ENCODE results near the gene ZNF318.

ZNF318 gene

GRCh38 chr6:43302126-43302525, 67.3 kb downstream of the ZNF318 start:
- no peak for DNase-seq (ENCODE audit: low read depth in 2 of 2)

GRCh38 chr6:43301081-43301870, 68.2 kb downstream of the ZNF318 start:
- no peak for DNase-seq (ENCODE audit: low read depth in 2 of 2)

- DNase-seq (ENCODE audit: low read depth in 2 of 2), result no peak
Observed at GRCh38 chr6:43299338-43300293, 69.8 kb downstream of the ZNF318 start.

GRCh38 chr6:43298565-43299337, 70.7 kb downstream of the ZNF318 start:
- DNase-seq (ENCODE audit: low read depth in 2 of 2), result no peak

GRCh38 chr6:43297644-43298564, 71.5 kb downstream of the ZNF318 start, which contains the start of gene SLC22A7:
TSS of gene SLC22A7 (plus strand) at chr6:43298260. CDS start at chr6:43298359, 99 bp downstream.
- no peak for DNase-seq (ENCODE audit: low read depth in 2 of 2)

GRCh38 chr6:43296780-43297497, 72.5 kb downstream of the ZNF318 start:
- DNase-seq (ENCODE audit: low read depth in 2 of 2), result no peak

GRCh38 chr6:43295456-43295855, 74.0 kb downstream of the ZNF318 start:
- DNase-seq (ENCODE audit: low read depth in 2 of 2), result no peak

- DNase-seq (ENCODE audit: low read depth in 2 of 2), result no peak
Observed at GRCh38 chr6:43294536-43294935, 74.9 kb downstream of the ZNF318 start.

- DNase-seq (ENCODE audit: low read depth in 2 of 2), result no peak
Observed at GRCh38 chr6:43293698-43294097, 75.7 kb downstream of the ZNF318 start.

- DNase-seq (ENCODE audit: low read depth in 2 of 2), result no peak
Observed at GRCh38 chr6:43292763-43293318, 76.6 kb downstream of the ZNF318 start.

GRCh38 chr6:43292341-43292740, 77.1 kb downstream of the ZNF318 start:
- DNase-seq (ENCODE audit: low read depth in 2 of 2), result no peak

GRCh38 chr6:43291708-43292107, 77.7 kb downstream of the ZNF318 start:
- DNase-seq (ENCODE audit: low read depth in 2 of 2), result no peak

- DNase-seq (ENCODE audit: low read depth in 2 of 2), result no peak
Observed at GRCh38 chr6:43290905-43291355, 78.5 kb downstream of the ZNF318 start.

GRCh38 chr6:43290339-43290904, 79.0 kb downstream of the ZNF318 start:
- DNase-seq (ENCODE audit: low read depth in 2 of 2), result no peak

- DNase-seq (ENCODE audit: low read depth in 2 of 2), result no peak
Observed at GRCh38 chr6:43287717-43288679, 81.4 kb downstream of the ZNF318 start.

GRCh38 chr6:43286980-43287716, 82.3 kb downstream of the ZNF318 start:
- DNase-seq (ENCODE audit: low read depth in 2 of 2), result no peak

- DNase-seq (ENCODE audit: low read depth in 2 of 2), result no peak
Observed at GRCh38 chr6:43286456-43286979, 82.9 kb downstream of the ZNF318 start.

All from fibroblast of skin of left biceps (primary cell).